ENCODE measurements around the gene TNS1. TPM values are rescaled to one million over a fixed set of nuclear protein-coding genes. Genes with fewer than 3 reads are reported as not detected.

Gene TNS1
- total RNA-seq, 1 experiment from 2014 or later: 4.5 TPM

GRCh38 chr2:217980591-217980990, 22.2 kb downstream of the TNS1 start:
- H3K4me3 Mint-ChIP-seq: no peak overlapping the region

More at GRCh38 chr2:217980591-217980990, 22.2 kb downstream of the TNS1 start:
- DNase-seq (ENCODE audit: low spot score) (no peak), ATAC-seq (no peak)
- CTCF ChIA-PET: interaction anchor here (1.3 to 2.3 kb wide), 4 partner anchors 33 to 191 kb away, joined by 4 to 12 read pairs (median 4); no protein-coding TSS in a partner anchor
- Mint-ChIP-seq H3K36me3 (peaks cover 5% of the 10 kb centered on the region; the same call in 1 of the 2 replicates), H3K27ac (no peak overlapping the region), H3K27me3 (ENCODE audit: low read depth) (peaks cover 9% of the 10 kb centered on the region), H3K9me3 (peaks cover 5% of the 10 kb centered on the region), H3K4me1 (peaks cover 12% of the 10 kb centered on the region)
- POLR2A ChIA-PET: no interaction called here
- TF ChIP-seq ZNF121 (CRISPR knock-in tag; IDR thresholded peaks at IDR 0.05): no peak
- TF ChIP-seq HMGA2 (CRISPR knock-in tag; IDR thresholded peaks at IDR 0.05): no peak
- no peak for TF ChIP-seq CTCF (IDR thresholded peaks at IDR 0.05)
- no peak for TF ChIP-seq CBFB (CRISPR knock-in tag; IDR thresholded peaks at IDR 0.05; ENCODE audit: low read depth)
- no peak for TF ChIP-seq NFATC4 (CRISPR knock-in tag; IDR thresholded peaks at IDR 0.05)
- TF ChIP-seq ATF6 (CRISPR knock-in tag; IDR thresholded peaks at IDR 0.05): no peak
- no peak for TF ChIP-seq CREB1 (CRISPR knock-in tag; IDR thresholded peaks at IDR 0.05)
- TF ChIP-seq ZNF281 (CRISPR knock-in tag; IDR thresholded peaks at IDR 0.05): no peak
- TF ChIP-seq ZSCAN18 (CRISPR knock-in tag; IDR thresholded peaks at IDR 0.05): no peak
- TF ChIP-seq PRDM15 (CRISPR knock-in tag; IDR thresholded peaks at IDR 0.05): no peak

Data from WTC11 (cell line).